Hepatocyte (in vitro differentiated cells): ENCODE results near the gene LYPD4.

Experiments used
- EZH2 ChIP-seq: fragments of 200-600 bp; sonication (generic); IDR thresholded peaks from 2 replicates; pipeline ENCODE4 v1.6.1; 2016; ENCODE audit warnings: antibody characterized with exemption, mild to moderate bottlenecking, borderline replicate concordance
- TF ChIP-seq, protein P1 (sequence below): fragments of 200-600 bp; sonication (generic); IDR thresholded peaks from 2 replicates; pipeline ENCODE4 v1.5.1; 2016; ENCODE audit warnings: antibody characterized with exemption, mild to moderate bottlenecking; ENCODE audit not compliant: poor library complexity

- no peak for TF ChIP-seq EZH2
- TF ChIP-seq, protein P1, sequence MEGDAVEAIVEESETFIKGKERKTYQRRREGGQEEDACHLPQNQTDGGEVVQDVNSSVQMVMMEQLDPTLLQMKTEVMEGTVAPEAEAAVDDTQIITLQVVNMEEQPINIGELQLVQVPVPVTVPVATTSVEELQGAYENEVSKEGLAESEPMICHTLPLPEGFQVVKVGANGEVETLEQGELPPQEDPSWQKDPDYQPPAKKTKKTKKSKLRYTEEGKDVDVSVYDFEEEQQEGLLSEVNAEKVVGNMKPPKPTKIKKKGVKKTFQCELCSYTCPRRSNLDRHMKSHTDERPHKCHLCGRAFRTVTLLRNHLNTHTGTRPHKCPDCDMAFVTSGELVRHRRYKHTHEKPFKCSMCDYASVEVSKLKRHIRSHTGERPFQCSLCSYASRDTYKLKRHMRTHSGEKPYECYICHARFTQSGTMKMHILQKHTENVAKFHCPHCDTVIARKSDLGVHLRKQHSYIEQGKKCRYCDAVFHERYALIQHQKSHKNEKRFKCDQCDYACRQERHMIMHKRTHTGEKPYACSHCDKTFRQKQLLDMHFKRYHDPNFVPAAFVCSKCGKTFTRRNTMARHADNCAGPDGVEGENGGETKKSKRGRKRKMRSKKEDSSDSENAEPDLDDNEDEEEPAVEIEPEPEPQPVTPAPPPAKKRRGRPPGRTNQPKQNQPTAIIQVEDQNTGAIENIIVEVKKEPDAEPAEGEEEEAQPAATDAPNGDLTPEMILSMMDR, result peak; percentile 60
Observed at GRCh38 chr19:41795031-41795461, 49.4 kb downstream of the LYPD4 start.
